Thoracic aorta (tissue), 2 donors: ENCODE data around the gene TRPT1. TPM values are rescaled to one million over a fixed set of nuclear protein-coding genes. Genes with fewer than 3 reads are reported as not detected.

Experiments
- ATAC-seq: fragments of 150-250 bp; one replicate; pipeline ENCODE4 v1.8.0; 2017; ENCODE audit warnings: low read depth; ENCODE audit not compliant: insufficient number of reproducible peaks, low FRiP score
- DNase-seq: peaks from one replicate; pipeline ENCODE4 v3.0.0-alpha.2; 2020; ENCODE audit warnings: low spot score
- H3K27ac ChIP-seq, 2 donors: fragments of 200-600 bp; sonication (generic); 1 replicate in 1 of 2; 2 replicates in 1 of 2; pipeline ENCODE4 v1.5.1; 2016; ENCODE audit warnings: mild to moderate bottlenecking in 2 of 2, moderate library complexity in 2 of 2
- H3K27me3 ChIP-seq: fragments of 200-600 bp; sonication (generic); replicated peaks from 2 replicates; pipeline ENCODE4 v1.6.0; 2016; ENCODE audit warnings: mild to moderate bottlenecking; ENCODE audit not compliant: insufficient read depth
- H3K36me3 ChIP-seq: fragments of 200-600 bp; sonication (generic); one replicate; pipeline ENCODE4 v1.5.1; 2016
- H3K4me1 ChIP-seq, 2 donors: fragments of 200-600 bp; sonication (generic); 1 replicate in 1 of 2; 2 replicates in 1 of 2; pipeline versions ENCODE4 v1.5.1 to v1.6.0; 2016; ENCODE audit warnings: low read depth in 2 of 2, mild to moderate bottlenecking in 1 of 2; ENCODE audit not compliant: control insufficient read depth in 1 of 2
- H3K4me3 ChIP-seq: fragments of 200-600 bp; sonication (generic); 2 replicates; pipeline ENCODE4 v1.5.1; 2016; ENCODE audit warnings: mild to moderate bottlenecking
- H3K9me3 ChIP-seq: fragments of 200-600 bp; sonication (generic); 2 replicates; pipeline ENCODE4 v1.5.1; 2016
- total RNA-seq, 2 donors: library from RNA; depleted of rRNA; stranded (reverse); fragments of >200 nt; gene quantifications; one replicate each; pipeline versions ENCODE4 v1.1.0 to v1.2.3, GENCODE V29; 2016
- TF ChIP-seq, protein P1 (sequence below): fragments of 200-600 bp; sonication (generic); IDR thresholded peaks from one replicate; pipeline ENCODE4 v1.5.1; 2019; ENCODE audit warnings: antibody characterized with exemption

TRPT1 gene
- total RNA-seq, 2 donors from 2014 or later = 67.2 to 95.3 TPM

DNA sequence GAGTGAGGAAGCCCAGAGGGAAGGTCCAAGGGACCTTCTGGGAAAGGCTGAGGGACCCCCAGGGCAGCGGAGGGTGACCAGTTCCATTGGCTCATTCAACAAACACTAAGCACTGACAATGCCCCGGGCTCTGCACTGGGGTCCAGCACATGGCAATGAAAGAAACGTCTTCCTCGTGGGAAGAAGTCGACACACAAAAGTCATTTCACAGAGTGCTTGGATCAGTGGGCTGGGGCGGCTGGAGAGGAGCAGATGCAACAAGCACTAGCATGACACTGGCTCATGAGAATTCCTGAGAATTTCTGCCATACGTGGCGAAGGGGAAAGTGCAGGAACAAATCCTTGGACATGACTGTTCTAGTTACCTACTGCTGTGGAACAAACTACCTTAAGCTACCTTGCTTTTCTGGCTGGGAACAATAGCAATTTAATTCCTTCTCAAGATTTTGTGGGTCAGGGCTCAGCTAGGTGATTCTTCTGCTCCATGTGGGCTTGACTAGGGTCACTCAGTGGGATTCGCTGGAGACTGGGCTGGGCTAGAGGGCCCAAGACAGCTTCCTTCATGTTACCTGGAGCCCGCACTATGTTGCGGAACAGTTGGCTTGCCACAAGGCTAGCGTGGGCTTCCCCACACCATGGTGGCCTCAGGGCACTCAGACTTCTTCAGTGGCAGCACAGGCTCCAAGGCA is 46.9 kb downstream of the TRPT1 start:
- TF ChIP-seq, protein P1, sequence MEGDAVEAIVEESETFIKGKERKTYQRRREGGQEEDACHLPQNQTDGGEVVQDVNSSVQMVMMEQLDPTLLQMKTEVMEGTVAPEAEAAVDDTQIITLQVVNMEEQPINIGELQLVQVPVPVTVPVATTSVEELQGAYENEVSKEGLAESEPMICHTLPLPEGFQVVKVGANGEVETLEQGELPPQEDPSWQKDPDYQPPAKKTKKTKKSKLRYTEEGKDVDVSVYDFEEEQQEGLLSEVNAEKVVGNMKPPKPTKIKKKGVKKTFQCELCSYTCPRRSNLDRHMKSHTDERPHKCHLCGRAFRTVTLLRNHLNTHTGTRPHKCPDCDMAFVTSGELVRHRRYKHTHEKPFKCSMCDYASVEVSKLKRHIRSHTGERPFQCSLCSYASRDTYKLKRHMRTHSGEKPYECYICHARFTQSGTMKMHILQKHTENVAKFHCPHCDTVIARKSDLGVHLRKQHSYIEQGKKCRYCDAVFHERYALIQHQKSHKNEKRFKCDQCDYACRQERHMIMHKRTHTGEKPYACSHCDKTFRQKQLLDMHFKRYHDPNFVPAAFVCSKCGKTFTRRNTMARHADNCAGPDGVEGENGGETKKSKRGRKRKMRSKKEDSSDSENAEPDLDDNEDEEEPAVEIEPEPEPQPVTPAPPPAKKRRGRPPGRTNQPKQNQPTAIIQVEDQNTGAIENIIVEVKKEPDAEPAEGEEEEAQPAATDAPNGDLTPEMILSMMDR = no peak
- Histone ChIP-seq H3K36me3 (no peaks in the 10 kb centered on the region), H3K4me3 (no peak overlapping the region), H3K27me3 (no peaks in the 10 kb centered on the region), H3K27ac (no peak overlapping the region), H3K4me1 (peaks cover 18 to 34% of the 10 kb centered on the region in 2 donors), H3K9me3 (no peaks in the 10 kb centered on the region)
- no peak for ATAC-seq
- DNase-seq = no peak

DNA sequence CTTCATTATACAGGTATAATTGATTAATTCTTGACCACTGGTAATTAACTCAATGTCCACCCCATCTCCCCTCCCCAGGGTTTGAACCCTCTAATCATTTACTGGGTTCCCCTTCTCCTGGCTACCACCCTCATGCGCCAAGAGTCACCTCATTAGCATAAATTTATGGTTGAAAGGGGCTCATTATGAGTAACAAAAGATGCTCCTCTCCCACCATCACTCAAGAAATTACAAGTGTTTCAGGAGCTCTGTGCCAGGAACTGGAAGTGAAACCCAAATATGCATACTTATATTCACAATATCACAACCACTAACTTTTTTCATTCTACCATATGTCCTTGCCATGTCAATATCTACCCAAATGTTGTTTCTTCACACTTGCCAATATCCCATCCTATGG is 47.8 kb downstream of the TRPT1 start:
- TF ChIP-seq, protein P1 = no peak
- no peak for ATAC-seq
- no peak for DNase-seq

DNA sequence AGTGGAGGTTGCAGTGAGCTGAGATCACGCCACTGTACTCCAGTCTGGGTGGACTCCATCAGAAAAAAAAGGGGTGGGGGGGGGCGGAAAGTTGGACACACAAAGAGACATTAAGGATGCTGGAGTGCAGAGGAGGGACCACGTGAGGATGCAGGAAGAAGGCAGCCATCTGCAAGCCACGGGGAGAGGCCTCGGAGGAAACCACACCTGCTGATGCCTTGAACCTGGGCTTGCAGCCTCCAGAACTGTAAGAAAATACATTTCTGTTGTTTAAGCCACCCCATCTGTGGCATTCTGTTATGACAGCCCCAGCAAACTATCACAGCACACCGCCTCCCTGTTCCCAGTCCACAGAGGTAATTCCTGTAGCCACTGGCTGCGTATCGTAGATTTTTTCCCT is 49.2 kb downstream of the TRPT1 start:
- H3K36me3 ChIP-seq = no peaks in the 10 kb centered on the region
- no peak for ATAC-seq
- TF ChIP-seq, protein P1 = no peak
- no peaks in the 10 kb centered on the region for H3K27me3 ChIP-seq
- H3K27ac ChIP-seq = no peak overlapping the region
- no peak for DNase-seq
- H3K9me3 ChIP-seq = no peaks in the 10 kb centered on the region
- no peak overlapping the region for H3K4me3 ChIP-seq
- H3K4me1 ChIP-seq = peaks cover 9 to 13% of the 10 kb centered on the region in 2 donors

More for the DNA sequence above, 47.8 kb downstream of the TRPT1 start:
- Histone ChIP-seq H3K4me3 (no peak overlapping the region), H3K4me1 (peaks cover 13 to 25% of the 10 kb centered on the region in 2 donors), H3K27ac (no peak overlapping the region), H3K27me3 (no peaks in the 10 kb centered on the region), H3K36me3 (no peaks in the 10 kb centered on the region), H3K9me3 (no peaks in the 10 kb centered on the region)

Other genes starting within 250 kb of the TRPT1 start
- gene OTUB1, start 239.7 kb downstream of the TRPT1 start, total RNA-seq = 10 to 100 TPM; 37.7 to 85.6 TPM
- under 1 TPM in 1 of 2 donors, not detected in 1; 0.41 TPM for gene FLRT1, start 190.3 kb downstream of the TRPT1 start, total RNA-seq
- 10 to 100 TPM; 15.8 to 17.6 TPM for gene MACROD1, start 60.1 kb downstream of the TRPT1 start, total RNA-seq
- gene STIP1, start 40.0 kb downstream of the TRPT1 start, total RNA-seq = 10 to 100 TPM; 74.7 to 91.2 TPM
- 10 to 100 TPM; 47.2 to 66.6 TPM for gene FERMT3, start 19.5 kb downstream of the TRPT1 start, total RNA-seq
- 10 to 100 TPM; 52.3 to 61.6 TPM for gene NUDT22, start 88 bp upstream of the TRPT1 start, total RNA-seq
- 10 to 100 TPM; 13.5 to 53.2 TPM for gene DNAJC4, start 4.4 kb upstream of the TRPT1 start, total RNA-seq
- gene VEGFB, start 8.4 kb upstream of the TRPT1 start, total RNA-seq = 100 to 1,000 TPM in 1 of 2 donors, 10 to 100 TPM in 1; 81.8 to 107 TPM
- 10 to 100 TPM; 51.7 to 53.0 TPM for gene FKBP2, start 14.9 kb upstream of the TRPT1 start, total RNA-seq
- 100 to 1,000 TPM in 1 of 2 donors, 10 to 100 TPM in 1; 75.3 to 122 TPM for gene PPP1R14B, start 20.8 kb upstream of the TRPT1 start, total RNA-seq
- gene PLCB3, start 25.3 kb upstream of the TRPT1 start, total RNA-seq = 10 to 100 TPM; 31.5 to 39.7 TPM
- 10 to 100 TPM; 39.2 to 83.8 TPM for gene BAD, start 58.5 kb upstream of the TRPT1 start, total RNA-seq
- gene GPR137, start 59.7 kb upstream of the TRPT1 start, total RNA-seq = 10 to 100 TPM in 1 of 2 donors, 1 to 10 TPM in 1; 8.7 to 19.0 TPM
- gene KCNK4, start 65.1 kb upstream of the TRPT1 start, total RNA-seq = not detected
- not detected for gene CATSPERZ, start 74.2 kb upstream of the TRPT1 start, total RNA-seq
- gene ESRRA, start 79.3 kb upstream of the TRPT1 start, total RNA-seq = 10 to 100 TPM; 33.4 to 46.0 TPM
- gene TRMT112, start 91.4 kb upstream of the TRPT1 start, total RNA-seq = 100 to 1,000 TPM; 157 to 218 TPM
- gene PRDX5, start 91.9 kb upstream of the TRPT1 start, total RNA-seq = 100 to 1,000 TPM in 1 of 2 donors, 10 to 100 TPM in 1; 91.1 to 136 TPM
- gene CCDC88B, start 114.0 kb upstream of the TRPT1 start, total RNA-seq = 10 to 100 TPM; 10.3 to 19.0 TPM
- 10 to 100 TPM; 42.5 to 50.0 TPM for gene RPS6KA4, start 133.0 kb upstream of the TRPT1 start, total RNA-seq